Activated T-cell treated with anti-CD3 and anti-CD28 coated beads, Interleukin-2, amount 50 U/mL, for 4 hours (primary cell): Measurements from ENCODE around the gene ZSCAN29. TPM values are rescaled to one million over a fixed set of nuclear protein-coding genes. Genes with fewer than 3 reads are reported as not detected.
"Not testable (repeated sequence)": the region's sequence is repeated elsewhere in the genome, so short reads cannot be mapped to it uniquely, and the experiment has no call there.

Experiments
- ATAC-seq, 2 donors: fragments of 200-7000 bp; cut with Tn5 transposase; one replicate each; pipeline ENCODE4 v1.10.0; 2021
- DNase-seq: peaks from one replicate; pipeline ENCODE4 v3.0.0-alpha.2; 2020
- H3K27me3 Mint-ChIP-seq: one replicate; pipeline ENCODE4 v1.8.0; 2021; ENCODE audit warnings: low read depth, mixed read lengths
- H3K36me3 Mint-ChIP-seq: one replicate; pipeline ENCODE4 v1.8.0; 2022; ENCODE audit warnings: mixed read lengths; ENCODE audit not compliant: insufficient read depth
- H3K4me1 Mint-ChIP-seq: one replicate; pipeline ENCODE4 v1.8.0; 2021; ENCODE audit warnings: low read depth, mixed read lengths
- H3K4me3 Mint-ChIP-seq: one replicate; pipeline ENCODE4 v1.8.0; 2021; ENCODE audit warnings: mild to moderate bottlenecking, moderate library complexity, mixed read lengths
- H3K9me3 Mint-ChIP-seq: one replicate; pipeline ENCODE4 v1.8.0; 2021; ENCODE audit warnings: mixed read lengths
- total RNA-seq, 3 donors: library from RNA; stranded (reverse); gene quantifications; one replicate each; pipeline ENCODE4 v1.2.1, GENCODE V29; 2021

The ZSCAN29 gene
- total RNA-seq, result 10 to 100 TPM; 23.3 to 28.5 (median 25.0) TPM

DNA sequence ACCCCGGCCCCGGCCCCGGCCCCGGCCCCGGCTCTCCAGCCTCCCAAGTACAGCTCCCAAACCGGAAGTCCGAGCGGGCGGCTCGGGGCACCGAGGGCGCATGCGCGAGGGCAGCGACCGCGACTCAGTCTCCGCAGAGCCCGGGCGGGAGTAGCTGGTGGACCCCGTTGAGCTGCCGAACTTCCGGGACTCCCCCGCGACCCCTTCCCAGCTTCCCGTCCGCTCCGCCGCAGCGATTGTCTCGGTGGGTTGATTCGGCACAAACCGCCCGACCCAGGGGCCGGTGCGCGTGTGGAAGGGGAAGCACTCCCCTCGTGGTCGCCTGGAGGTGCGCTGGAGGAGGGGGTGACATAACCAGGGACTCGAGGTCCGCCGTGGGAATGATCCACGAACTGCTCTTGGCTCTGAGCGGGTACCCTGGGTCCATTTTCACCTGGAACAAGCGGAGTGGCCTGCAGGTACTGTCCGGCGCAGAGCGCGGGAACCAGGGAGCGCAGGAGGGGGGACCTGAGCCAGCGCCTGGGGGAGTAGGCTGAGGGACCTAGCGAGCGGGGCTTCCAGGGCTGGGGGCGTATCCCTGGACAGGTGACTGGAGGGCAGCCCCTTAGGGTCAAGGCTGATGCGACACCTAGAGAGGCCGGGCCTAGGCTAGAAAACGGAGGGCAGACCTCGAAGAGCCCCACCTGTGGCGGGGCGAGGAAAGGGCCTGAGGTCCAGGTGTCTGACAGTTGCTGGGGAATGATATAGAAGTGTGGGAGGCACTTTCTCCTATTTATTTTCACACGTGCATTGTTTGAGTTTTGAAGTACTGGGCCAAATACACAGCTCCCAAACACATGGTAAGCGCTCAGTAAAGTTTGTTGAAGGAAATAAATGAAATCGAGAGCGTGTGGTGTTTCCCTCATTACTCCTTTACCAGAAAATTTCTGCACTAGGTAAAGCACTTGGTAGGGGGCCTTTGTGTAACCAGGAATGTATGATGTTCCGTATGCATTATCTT lies at the start of gene ZSCAN29, which contains the start of gene TUBGCP4:
ZSCAN29 (minus strand) TSS at position 69 of the 1,000 bp plus-strand sequence. CDS start 1,130 bp downstream, outside the sequence.
TUBGCP4 (plus strand) TSS at position 127 of the 1,000 bp plus-strand sequence; CDS start at position 381, 254 bp downstream.
- H3K4me1 Mint-ChIP-seq, result peaks cover 51% of the 10 kb centered on the region
- ATAC-seq (peak; percentile 90 to 91), DNase-seq (peak; percentile 67)
- peaks cover 25% of the 10 kb centered on the region for H3K9me3 Mint-ChIP-seq
- peak within 1 kb of the TSS; percentile 94 for H3K4me3 Mint-ChIP-seq
- H3K27me3 Mint-ChIP-seq, result no peaks in the 10 kb centered on the region
- peaks cover 38% of the 10 kb centered on the region for H3K36me3 Mint-ChIP-seq

- peaks cover 40% of the 10 kb centered on the region for H3K36me3 Mint-ChIP-seq
- no peak for ATAC-seq
- no peak for DNase-seq
- no peak overlapping the region for H3K4me3 Mint-ChIP-seq
- H3K27me3 Mint-ChIP-seq, result no peaks in the 10 kb centered on the region
- peaks cover 7% of the 10 kb centered on the region for H3K4me1 Mint-ChIP-seq
- no peaks in the 10 kb centered on the region for H3K9me3 Mint-ChIP-seq
These were observed 49.6 kb upstream of the ZSCAN29 start for GRCh38 chr15:43420435-43420834.

DNA sequence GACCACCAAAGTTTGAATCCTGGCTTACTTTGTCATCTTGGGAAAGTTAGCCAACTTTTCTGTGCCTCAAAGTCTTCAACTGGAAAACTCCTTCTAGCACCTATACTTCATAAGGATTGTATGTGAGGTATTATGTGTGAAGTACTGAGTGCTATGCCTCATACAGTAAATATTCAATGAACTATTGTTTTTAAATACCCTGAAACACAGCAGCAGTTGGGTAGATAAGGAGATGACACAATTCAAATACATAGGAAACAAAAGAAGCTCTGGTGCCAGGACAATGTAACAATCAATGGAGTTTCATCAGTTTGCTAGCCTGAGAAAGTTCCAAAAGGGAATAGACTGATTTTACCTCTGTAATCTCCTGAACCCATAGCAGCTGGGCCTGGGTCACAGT lies 43.4 kb upstream of the ZSCAN29 start:
- H3K36me3 Mint-ChIP-seq, result peaks cover 47% of the 10 kb centered on the region
- DNase-seq, result no peak
- H3K4me1 Mint-ChIP-seq, result no peaks in the 10 kb centered on the region
- H3K9me3 Mint-ChIP-seq, result no peaks in the 10 kb centered on the region
- no peak overlapping the region for H3K4me3 Mint-ChIP-seq
- H3K27me3 Mint-ChIP-seq, result no peaks in the 10 kb centered on the region
- no peak for ATAC-seq

- H3K4me3 Mint-ChIP-seq, result no peak overlapping the region
- H3K4me1 Mint-ChIP-seq, result no peaks in the 10 kb centered on the region
- no peak for ATAC-seq
These were observed 41.3 kb upstream of the ZSCAN29 start for GRCh38 chr15:43412096-43412495.

GRCh38 chr15:43410572-43411214 lies 39.9 kb upstream of the ZSCAN29 start:
- no peaks in the 10 kb centered on the region for H3K9me3 Mint-ChIP-seq

More at GRCh38 chr15:43412096-43412495, 41.3 kb upstream of the ZSCAN29 start:
- H3K36me3 Mint-ChIP-seq, result peaks cover 58% of the 10 kb centered on the region
- DNase-seq, result no peak
- no peaks in the 10 kb centered on the region for H3K27me3 Mint-ChIP-seq
- no peaks in the 10 kb centered on the region for H3K9me3 Mint-ChIP-seq

GRCh38 chr15:43408789-43409188 lies 37.9 kb upstream of the ZSCAN29 start:
- peaks cover 68% of the 10 kb centered on the region for H3K36me3 Mint-ChIP-seq
- peaks cover 2% of the 10 kb centered on the region for H3K4me1 Mint-ChIP-seq
- no peak for DNase-seq
- H3K4me3 Mint-ChIP-seq, result no peak overlapping the region
- ATAC-seq, result no peak
- H3K9me3 Mint-ChIP-seq, result no peaks in the 10 kb centered on the region
- no peaks in the 10 kb centered on the region for H3K27me3 Mint-ChIP-seq

More at GRCh38 chr15:43410572-43411214, 39.9 kb upstream of the ZSCAN29 start:
- peaks cover 64% of the 10 kb centered on the region for H3K36me3 Mint-ChIP-seq
- no peaks in the 10 kb centered on the region for H3K27me3 Mint-ChIP-seq
- H3K4me1 Mint-ChIP-seq, result no peaks in the 10 kb centered on the region
- ATAC-seq (no peak), DNase-seq (no peak)
- no peak overlapping the region for H3K4me3 Mint-ChIP-seq

DNA sequence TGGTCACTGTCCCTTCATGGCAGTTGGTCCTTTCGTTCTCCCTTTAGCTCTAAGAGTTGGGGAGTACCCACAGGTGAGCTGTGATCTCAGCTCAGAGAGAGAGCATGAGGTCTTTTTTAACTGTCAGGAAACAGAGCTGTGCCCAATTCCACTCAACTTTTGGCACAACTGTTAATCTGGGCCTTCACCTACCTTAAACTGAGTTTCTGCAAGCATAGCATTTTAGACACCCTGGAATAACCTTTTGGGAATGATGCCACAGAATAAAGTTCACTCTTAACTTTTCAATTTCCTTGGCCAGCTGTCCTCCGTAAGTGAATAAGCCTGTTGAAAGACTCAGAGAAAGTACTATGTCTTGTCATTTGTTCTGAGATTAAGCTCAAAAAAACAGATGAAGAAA lies 36.0 kb upstream of the ZSCAN29 start:
- DNase-seq (no peak), ATAC-seq (no peak)
- Mint-ChIP-seq H3K4me1 (peaks cover 4% of the 10 kb centered on the region), H3K9me3 (no peaks in the 10 kb centered on the region), H3K27me3 (no peaks in the 10 kb centered on the region), H3K36me3 (peaks cover 68% of the 10 kb centered on the region), H3K4me3 (no peak overlapping the region)

- Mint-ChIP-seq H3K4me1 (peaks cover 4% of the 10 kb centered on the region), H3K27me3 (no peaks in the 10 kb centered on the region), H3K4me3 (no peak overlapping the region), H3K9me3 (no peaks in the 10 kb centered on the region), H3K36me3 (peaks cover 70% of the 10 kb centered on the region)
- DNase-seq, result no peak
- ATAC-seq, result no peak
These were observed 35.3 kb upstream of the ZSCAN29 start for GRCh38 chr15:43406189-43406588.

DNA sequence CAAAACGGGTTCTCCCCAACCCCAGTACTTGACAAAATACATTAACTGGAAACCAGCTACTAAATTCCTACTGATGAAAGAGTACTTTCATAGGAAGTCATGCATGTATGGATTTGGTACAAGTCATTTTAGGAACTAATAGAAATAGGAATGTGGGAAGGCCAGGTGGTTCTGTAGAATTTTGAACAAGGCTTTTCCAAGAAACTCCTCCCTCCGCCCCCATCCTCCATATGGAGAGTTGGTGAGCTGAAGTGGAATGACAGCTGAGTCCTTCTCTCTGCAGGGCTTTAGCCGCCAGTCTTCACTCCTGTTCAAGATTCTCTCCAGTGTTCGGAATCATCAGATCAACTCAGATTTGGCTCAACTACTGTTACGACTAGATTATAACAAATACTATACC lies 33.3 kb upstream of the ZSCAN29 start:
- ATAC-seq (no peak), DNase-seq (no peak)
- Mint-ChIP-seq H3K4me1 (peaks cover 4% of the 10 kb centered on the region), H3K36me3 (peaks cover 62% of the 10 kb centered on the region), H3K4me3 (no peak overlapping the region), H3K9me3 (no peaks in the 10 kb centered on the region), H3K27me3 (no peaks in the 10 kb centered on the region)

DNA sequence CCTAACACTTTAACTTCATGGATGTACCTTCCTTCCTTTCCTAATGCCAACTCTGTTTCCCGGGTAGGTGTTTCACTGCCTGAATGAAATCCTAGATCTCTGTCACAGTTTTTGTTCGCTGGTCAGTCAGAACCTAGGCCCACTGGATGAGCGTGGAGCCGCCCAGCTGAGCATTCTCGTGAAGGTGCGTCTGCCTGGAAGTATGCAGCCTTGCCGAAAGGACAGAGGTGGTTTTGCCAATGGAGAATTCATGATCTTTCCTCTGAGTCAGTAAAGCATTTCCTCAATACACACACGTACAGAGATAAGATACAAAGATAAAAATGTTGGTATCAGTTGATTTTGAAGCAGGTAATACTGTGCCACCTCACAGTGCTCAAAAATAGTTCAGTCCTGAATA lies 32.8 kb upstream of the ZSCAN29 start:
- Mint-ChIP-seq H3K9me3 (no peaks in the 10 kb centered on the region), H3K36me3 (peaks cover 63% of the 10 kb centered on the region), H3K27me3 (no peaks in the 10 kb centered on the region), H3K4me1 (peaks cover 4% of the 10 kb centered on the region), H3K4me3 (no peak overlapping the region)
- no peak for DNase-seq
- ATAC-seq, result no peak

- DNase-seq (no peak), ATAC-seq (no peak)
- Mint-ChIP-seq H3K4me3 (no peak overlapping the region), H3K9me3 (no peaks in the 10 kb centered on the region), H3K4me1 (peaks cover 4% of the 10 kb centered on the region), H3K36me3 (peaks cover 53% of the 10 kb centered on the region), H3K27me3 (no peaks in the 10 kb centered on the region)
These were observed 31.4 kb upstream of the ZSCAN29 start for GRCh38 chr15:43402255-43402654.

DNA sequence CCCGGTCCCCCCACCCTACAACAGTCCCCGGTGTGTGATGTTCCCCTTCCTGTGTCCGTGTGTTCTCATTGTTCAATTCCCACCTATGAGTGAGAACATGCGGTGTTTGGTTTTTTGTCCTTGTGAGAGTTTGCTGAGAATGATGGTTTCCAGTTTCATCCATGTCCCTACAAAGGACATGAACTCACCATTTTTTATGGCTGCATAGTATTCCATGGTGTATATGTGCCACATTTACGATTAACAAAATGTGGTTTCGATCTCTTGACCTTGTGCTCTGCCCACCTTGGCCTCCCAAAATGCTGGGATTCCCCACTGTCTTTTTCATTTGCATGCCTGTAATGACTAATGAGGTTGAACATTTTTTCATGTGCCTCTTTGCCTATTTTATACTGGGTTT lies 22.7 kb upstream of the ZSCAN29 start:
- H3K27me3 Mint-ChIP-seq, H3K4me1 Mint-ChIP-seq, H3K4me3 Mint-ChIP-seq, DNase-seq, ATAC-seq, H3K9me3 Mint-ChIP-seq: not testable (repeated sequence)
- H3K36me3 Mint-ChIP-seq, result peaks cover 41% of the 10 kb centered on the region

DNA sequence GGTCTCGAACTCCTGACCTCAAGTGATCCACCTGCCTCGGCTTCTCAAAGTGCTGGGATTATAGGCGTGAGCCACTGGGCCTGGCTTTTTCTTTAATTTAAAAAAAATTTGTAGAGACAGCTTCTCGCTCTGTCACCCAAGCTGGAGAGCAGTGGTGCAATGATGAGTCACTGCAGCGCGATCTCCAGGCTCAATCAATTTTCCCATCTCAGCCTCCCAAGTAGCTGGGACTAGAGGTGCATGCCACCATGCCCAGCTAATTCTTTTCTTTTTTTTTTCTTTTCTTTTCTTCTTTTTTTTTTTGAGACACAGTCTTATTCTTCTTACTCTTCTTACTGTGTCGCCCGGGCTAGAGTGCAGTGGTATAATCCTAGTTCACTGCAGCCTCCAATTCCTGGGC lies 19.9 kb upstream of the ZSCAN29 start:
- Mint-ChIP-seq H3K36me3 (peaks cover 39% of the 10 kb centered on the region), H3K4me1 (no peaks in the 10 kb centered on the region), H3K4me3 (no peak overlapping the region), H3K9me3 (no peaks in the 10 kb centered on the region), H3K27me3 (no peaks in the 10 kb centered on the region)
- ATAC-seq, result no peak
- DNase-seq, result no peak

DNA sequence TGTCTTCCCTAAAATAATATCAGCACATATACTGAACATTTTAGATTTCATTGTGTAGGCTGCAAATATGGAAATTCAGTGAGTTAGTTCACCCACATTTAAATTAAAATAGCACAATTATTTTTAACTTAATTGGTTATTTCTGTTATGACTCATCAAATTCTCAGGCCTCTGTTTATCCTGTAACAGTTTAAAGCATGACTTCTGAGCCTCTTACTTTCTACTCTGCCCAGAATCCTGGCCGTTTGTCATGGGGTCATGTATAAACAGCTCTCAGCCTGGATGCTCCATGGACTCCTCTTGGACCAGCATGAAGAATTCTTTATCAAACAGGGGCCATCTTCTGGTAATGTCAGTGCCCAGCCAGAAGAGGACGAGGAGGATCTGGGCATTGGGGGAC lies 12.2 kb upstream of the ZSCAN29 start:
- no peaks in the 10 kb centered on the region for H3K4me1 Mint-ChIP-seq
- ATAC-seq (no peak), DNase-seq (no peak)
- H3K36me3 Mint-ChIP-seq, result peaks cover 53% of the 10 kb centered on the region
- no peaks in the 10 kb centered on the region for H3K27me3 Mint-ChIP-seq
- H3K4me3 Mint-ChIP-seq, result no peak overlapping the region
- no peaks in the 10 kb centered on the region for H3K9me3 Mint-ChIP-seq
